K562 (cell line): ENCODE results near the gene MIER2. TPM values are rescaled to one million over a fixed set of nuclear protein-coding genes. Genes with fewer than 3 reads are reported as not detected.
A peak's percentile ranks its signal among the peaks of the same experiment; 100 is the strongest.

Source experiments
- ARID4B ChIP-seq: sonication (generic); formaldehyde crosslinking; IDR thresholded peaks from 2 replicates; pipeline ENCODE4 v1.8.0; 2022; ENCODE audit warnings: mild to moderate bottlenecking, missing genetic modification reagents
- CREB1 ChIP-seq, 2 experiments: sonication (generic) in 1 of 2; formaldehyde crosslinking in 1 of 2; IDR thresholded peaks; 2 replicates each; pipeline versions ENCODE4 v1.6.1 to v1.8.0; 2012 to 2022; ENCODE audit warnings: inconsistent platforms in 1 of 2, mild to moderate bottlenecking in 1 of 2, missing genetic modification reagents in 1 of 2, moderate library complexity in 1 of 2
- FOXP1 ChIP-seq: sonication (generic); formaldehyde crosslinking; IDR thresholded peaks from 2 replicates; pipeline ENCODE4 v1.8.0; 2022; ENCODE audit warnings: mild to moderate bottlenecking, missing genetic modification reagents
- GTF2A2 ChIP-seq: IDR thresholded peaks from 2 replicates; pipeline ENCODE4 v1.6.1; 2016; ENCODE audit warnings: mild to moderate bottlenecking, missing genetic modification characterization, missing compliant biosample characterization
- PCBP2 ChIP-seq: fragments of 200-400 bp; formaldehyde crosslinking; IDR thresholded peaks from 2 replicates; pipeline ENCODE4 v1.6.1; 2018; ENCODE audit warnings: low read length, low read depth, mild to moderate bottlenecking, moderate library complexity; ENCODE audit not compliant: poor library complexity, severe bottlenecking
- ZNF263 ChIP-seq: sonication (generic); formaldehyde crosslinking; IDR thresholded peaks from 2 replicates; pipeline ENCODE4 v1.8.0; 2022; ENCODE audit warnings: mild to moderate bottlenecking, missing genetic modification reagents, borderline replicate concordance
- polyA plus RNA-seq, 8 experiments: library from polyadenylated mRNA; depleted of rRNA in 4 of 8; stranded (reverse) in 5 of 8; unstranded in 3 of 8; fragments of >200 nt; fragmentation: Nextera tagmentation in 2 of 8; fragmentation: Illumina TruSeq in 1 of 8; extraction: Ambion mirVana in 2 of 8; extraction: Trizol in 1 of 8; gene quantifications; 2 replicates each; pipeline versions ENCODE4 v1.2.1 to v1.2.3, GENCODE V29; 2011 to 2014; ENCODE audit warnings: inconsistent platforms in 1 of 8, missing spikeins in 1 of 8
- total RNA-seq, 7 experiments: library from RNA; depleted of rRNA in 6 of 7; stranded (reverse); fragments of >200 nt in 6 of 7; fragmentation: Illumina TruSeq in 2 of 7; extraction: Trizol in 2 of 7; gene quantifications; 2 replicates each; pipeline versions ENCODE4 v1.2.1 to v1.2.3, GENCODE V29; 2011 to 2021; ENCODE audit warnings: low replicate concordance in 1 of 7
- TF ChIP-seq, protein P1 (sequence below): fragments of 250-450 bp; sonication (Bioruptor Pico); IDR thresholded peaks from 2 replicates; pipeline ENCODE4 v1.4.0; 2020; ENCODE audit warnings: mild to moderate bottlenecking, moderate library complexity
- TF ChIP-seq, protein P2 (sequence below), 2 experiments: fragments of 450-650 bp; formaldehyde crosslinking in 1 of 2; IDR thresholded peaks; 2 replicates each; pipeline versions ENCODE4 v1.4.0 to v1.6.1; 2014 to 2020; ENCODE audit warnings: mild to moderate bottlenecking in 2 of 2, borderline replicate concordance in 1 of 2, low read depth in 1 of 2
- TF ChIP-seq, protein P3 (sequence below): fragments of 250-450 bp; sonication (Bioruptor Pico); IDR thresholded peaks from 2 replicates; pipeline ENCODE4 v1.9.0; 2021; ENCODE audit warnings: mild to moderate bottlenecking

The MIER2 gene
- total and polyA plus RNA-seq, 9 of the 15 experiments (the other 6 are each of a cell fraction or from before 2014, with no cell fraction given): 0.46 to 34.7 (median 15.6) TPM

DNA sequence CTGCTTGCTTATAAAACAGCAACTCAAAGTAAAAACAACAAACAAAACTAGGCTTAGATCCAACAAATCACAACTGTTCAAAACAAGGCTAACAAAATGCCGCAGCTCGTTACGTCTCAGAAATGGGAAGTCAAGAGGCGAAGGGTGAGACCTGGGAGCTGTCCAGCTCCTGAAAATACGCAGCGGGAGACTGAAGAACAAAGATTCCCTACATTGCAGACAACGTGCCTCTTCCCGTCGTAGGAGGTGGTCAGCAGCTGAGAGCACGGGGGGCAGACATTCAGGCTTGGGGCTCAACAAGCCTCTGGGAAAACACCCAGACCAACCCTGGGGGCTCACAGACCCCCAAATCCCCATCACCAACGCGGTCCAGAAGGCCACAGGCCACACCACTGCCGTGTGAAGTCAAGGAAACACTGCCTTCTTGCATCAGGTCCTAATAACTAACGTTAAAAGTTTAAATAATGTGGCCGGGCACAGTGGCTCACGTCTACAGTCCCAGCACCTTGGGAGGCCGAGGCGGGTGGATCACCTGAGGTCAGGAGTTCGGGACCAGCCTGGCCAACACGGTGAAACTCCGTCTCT is 66.9 kb downstream of the MIER2 start (continued):
- peak; percentile 57 for TF ChIP-seq ARID4B (CRISPR knock-in tag)
- peak; percentile 29; the same call in 1 of the 2 replicates for TF ChIP-seq ZNF263 (CRISPR knock-in tag)
- TF ChIP-seq, protein P1, sequence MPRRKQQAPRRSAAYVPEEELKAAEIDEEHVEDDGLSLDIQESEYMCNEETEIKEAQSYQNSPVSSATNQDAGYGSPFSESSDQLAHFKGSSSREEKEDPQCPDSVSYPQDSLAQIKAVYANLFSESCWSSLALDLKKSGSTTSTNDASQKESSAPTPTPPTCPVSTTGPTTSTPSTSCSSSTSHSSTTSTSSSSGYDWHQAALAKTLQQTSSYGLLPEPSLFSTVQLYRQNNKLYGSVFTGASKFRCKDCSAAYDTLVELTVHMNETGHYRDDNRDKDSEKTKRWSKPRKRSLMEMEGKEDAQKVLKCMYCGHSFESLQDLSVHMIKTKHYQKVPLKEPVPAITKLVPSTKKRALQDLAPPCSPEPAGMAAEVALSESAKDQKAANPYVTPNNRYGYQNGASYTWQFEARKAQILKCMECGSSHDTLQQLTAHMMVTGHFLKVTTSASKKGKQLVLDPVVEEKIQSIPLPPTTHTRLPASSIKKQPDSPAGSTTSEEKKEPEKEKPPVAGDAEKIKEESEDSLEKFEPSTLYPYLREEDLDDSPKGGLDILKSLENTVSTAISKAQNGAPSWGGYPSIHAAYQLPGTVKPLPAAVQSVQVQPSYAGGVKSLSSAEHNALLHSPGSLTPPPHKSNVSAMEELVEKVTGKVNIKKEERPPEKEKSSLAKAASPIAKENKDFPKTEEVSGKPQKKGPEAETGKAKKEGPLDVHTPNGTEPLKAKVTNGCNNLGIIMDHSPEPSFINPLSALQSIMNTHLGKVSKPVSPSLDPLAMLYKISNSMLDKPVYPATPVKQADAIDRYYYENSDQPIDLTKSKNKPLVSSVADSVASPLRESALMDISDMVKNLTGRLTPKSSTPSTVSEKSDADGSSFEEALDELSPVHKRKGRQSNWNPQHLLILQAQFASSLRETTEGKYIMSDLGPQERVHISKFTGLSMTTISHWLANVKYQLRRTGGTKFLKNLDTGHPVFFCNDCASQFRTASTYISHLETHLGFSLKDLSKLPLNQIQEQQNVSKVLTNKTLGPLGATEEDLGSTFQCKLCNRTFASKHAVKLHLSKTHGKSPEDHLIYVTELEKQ (CRISPR knock-in tag): no peak
- 0 out of 2 replicates have a peak, but pooled peaks have one; percentile 55 for TF ChIP-seq FOXP1 (CRISPR knock-in tag)
- TF ChIP-seq, protein P2, sequence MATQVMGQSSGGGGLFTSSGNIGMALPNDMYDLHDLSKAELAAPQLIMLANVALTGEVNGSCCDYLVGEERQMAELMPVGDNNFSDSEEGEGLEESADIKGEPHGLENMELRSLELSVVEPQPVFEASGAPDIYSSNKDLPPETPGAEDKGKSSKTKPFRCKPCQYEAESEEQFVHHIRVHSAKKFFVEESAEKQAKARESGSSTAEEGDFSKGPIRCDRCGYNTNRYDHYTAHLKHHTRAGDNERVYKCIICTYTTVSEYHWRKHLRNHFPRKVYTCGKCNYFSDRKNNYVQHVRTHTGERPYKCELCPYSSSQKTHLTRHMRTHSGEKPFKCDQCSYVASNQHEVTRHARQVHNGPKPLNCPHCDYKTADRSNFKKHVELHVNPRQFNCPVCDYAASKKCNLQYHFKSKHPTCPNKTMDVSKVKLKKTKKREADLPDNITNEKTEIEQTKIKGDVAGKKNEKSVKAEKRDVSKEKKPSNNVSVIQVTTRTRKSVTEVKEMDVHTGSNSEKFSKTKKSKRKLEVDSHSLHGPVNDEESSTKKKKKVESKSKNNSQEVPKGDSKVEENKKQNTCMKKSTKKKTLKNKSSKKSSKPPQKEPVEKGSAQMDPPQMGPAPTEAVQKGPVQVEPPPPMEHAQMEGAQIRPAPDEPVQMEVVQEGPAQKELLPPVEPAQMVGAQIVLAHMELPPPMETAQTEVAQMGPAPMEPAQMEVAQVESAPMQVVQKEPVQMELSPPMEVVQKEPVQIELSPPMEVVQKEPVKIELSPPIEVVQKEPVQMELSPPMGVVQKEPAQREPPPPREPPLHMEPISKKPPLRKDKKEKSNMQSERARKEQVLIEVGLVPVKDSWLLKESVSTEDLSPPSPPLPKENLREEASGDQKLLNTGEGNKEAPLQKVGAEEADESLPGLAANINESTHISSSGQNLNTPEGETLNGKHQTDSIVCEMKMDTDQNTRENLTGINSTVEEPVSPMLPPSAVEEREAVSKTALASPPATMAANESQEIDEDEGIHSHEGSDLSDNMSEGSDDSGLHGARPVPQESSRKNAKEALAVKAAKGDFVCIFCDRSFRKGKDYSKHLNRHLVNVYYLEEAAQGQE (IDR thresholded peaks at IDR 0.05; ENCODE audit: borderline replicate concordance): peak; percentile 99
- TF ChIP-seq, protein P2 (CRISPR knock-in tag; IDR thresholded peaks at IDR 0.05; ENCODE audit: low read depth): peak; percentile 96
- TF ChIP-seq, protein P3, sequence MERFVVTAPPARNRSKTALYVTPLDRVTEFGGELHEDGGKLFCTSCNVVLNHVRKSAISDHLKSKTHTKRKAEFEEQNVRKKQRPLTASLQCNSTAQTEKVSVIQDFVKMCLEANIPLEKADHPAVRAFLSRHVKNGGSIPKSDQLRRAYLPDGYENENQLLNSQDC (CRISPR knock-in tag): no peak
- no peak for TF ChIP-seq GTF2A2 (tag)
- TF ChIP-seq PCBP2: no peak
- no peak for TF ChIP-seq CREB1 (IDR thresholded peaks at IDR 0.05)
- peak; percentile 28; the same call in 1 of the 2 replicates for TF ChIP-seq CREB1 (CRISPR knock-in tag; IDR thresholded peaks at IDR 0.05)
